Neutrophil (primary cell): ENCODE data around the gene CLECL1.
"Not testable (repeated sequence)": the region's sequence is repeated elsewhere in the genome, so short reads cannot be mapped to it uniquely, and the experiment has no call there.

Source experiments
- H3K27ac ChIP-seq: fragments of 200-600 bp; sonication (generic); 2 replicates; pipeline ENCODE4 v1.5.1; 2016; ENCODE audit warnings: mild to moderate bottlenecking, moderate library complexity
- H3K27me3 ChIP-seq: fragments of 200-600 bp; sonication (generic); 2 replicates; pipeline ENCODE4 v1.6.0; 2016; ENCODE audit warnings: mild to moderate bottlenecking
- H3K36me3 ChIP-seq: fragments of 200-600 bp; sonication (generic); 2 replicates; pipeline ENCODE4 v1.5.1; 2017
- H3K4me1 ChIP-seq, 2 experiments: fragments of 200-600 bp in 1 of 2; sonication (generic) in 1 of 2; 1 replicate in 1 of 2; 2 replicates in 1 of 2; pipeline versions ENCODE4 v1.5.1 to v1.6.1; 2013 to 2016; ENCODE audit warnings: low read depth in 1 of 2, low read length in 1 of 2, mild to moderate bottlenecking in 1 of 2, moderate library complexity in 1 of 2; ENCODE audit not compliant: control insufficient read depth in 1 of 2, insufficient read depth in 1 of 2
- H3K4me3 ChIP-seq, 2 experiments: fragments of 200-600 bp in 1 of 2; sonication (generic) in 1 of 2; 1 replicate in 1 of 2; 2 replicates in 1 of 2; pipeline ENCODE4 v1.5.1; 2013 to 2016; ENCODE audit warnings: low read depth in 1 of 2, low read length in 1 of 2, mild to moderate bottlenecking in 1 of 2, moderate library complexity in 1 of 2
- H3K9me3 ChIP-seq: fragments of 200-600 bp; sonication (generic); 2 replicates; pipeline ENCODE4 v1.5.1; 2016
- CTCF ChIP-seq: fragments of 200-600 bp; sonication (generic); IDR thresholded peaks from 2 replicates; pipeline ENCODE4 v1.5.1; 2016; ENCODE audit warnings: antibody characterized with exemption

The CLECL1 gene

GRCh38 chr12:9707864-9708808 is 24.8 kb downstream of the CLECL1 start:
- no peaks in the 10 kb centered on the region for H3K9me3 ChIP-seq
- no peaks in the 10 kb centered on the region for H3K4me1 ChIP-seq
- H3K27me3 ChIP-seq, result no peaks in the 10 kb centered on the region
- TF ChIP-seq CTCF, result peak; percentile 90
- no peaks in the 10 kb centered on the region for H3K36me3 ChIP-seq
- no peak overlapping the region for H3K27ac ChIP-seq
- H3K4me3 ChIP-seq, result no peak overlapping the region

GRCh38 chr12:9707356-9707755 is 25.5 kb downstream of the CLECL1 start:
- H3K9me3 ChIP-seq, result no peaks in the 10 kb centered on the region
- no peak for TF ChIP-seq CTCF
- H3K27me3 ChIP-seq, result peaks cover 4% of the 10 kb centered on the region
- no peaks in the 10 kb centered on the region for H3K36me3 ChIP-seq
- no peaks in the 10 kb centered on the region for H3K4me1 ChIP-seq
- H3K4me3 ChIP-seq, result no peak overlapping the region
- H3K27ac ChIP-seq, result no peak overlapping the region

- Histone ChIP-seq H3K36me3 (no peaks in the 10 kb centered on the region), H3K4me3 (no peak overlapping the region), H3K27me3 (peaks cover 13% of the 10 kb centered on the region), H3K4me1 (no peaks in the 10 kb centered on the region), H3K9me3 (no peaks in the 10 kb centered on the region), H3K27ac (no peak overlapping the region)
- no peak for TF ChIP-seq CTCF
Observed at GRCh38 chr12:9706086-9706685, 26.7 kb downstream of the CLECL1 start.

GRCh38 chr12:9704561-9704960 is 28.3 kb downstream of the CLECL1 start:
- H3K27ac ChIP-seq, H3K4me3 ChIP-seq, H3K9me3 ChIP-seq, H3K36me3 ChIP-seq: not testable (repeated sequence)
- Histone ChIP-seq H3K4me1 (peaks cover 11% of the 10 kb centered on the region in 2 experiments), H3K27me3 (peaks cover 13% of the 10 kb centered on the region)

- Histone ChIP-seq H3K27ac (no peak overlapping the region), H3K27me3 (peaks cover 13% of the 10 kb centered on the region), H3K36me3 (no peaks in the 10 kb centered on the region), H3K9me3 (no peaks in the 10 kb centered on the region), H3K4me3 (no peak overlapping the region), H3K4me1 (peaks cover 25% of the 10 kb centered on the region in 2 experiments)
- TF ChIP-seq CTCF, result no peak
Observed at GRCh38 chr12:9702255-9702654, 30.6 kb downstream of the CLECL1 start.
